ENCODE measurements around the gene FIZ1.

FIZ1 gene

DNA sequence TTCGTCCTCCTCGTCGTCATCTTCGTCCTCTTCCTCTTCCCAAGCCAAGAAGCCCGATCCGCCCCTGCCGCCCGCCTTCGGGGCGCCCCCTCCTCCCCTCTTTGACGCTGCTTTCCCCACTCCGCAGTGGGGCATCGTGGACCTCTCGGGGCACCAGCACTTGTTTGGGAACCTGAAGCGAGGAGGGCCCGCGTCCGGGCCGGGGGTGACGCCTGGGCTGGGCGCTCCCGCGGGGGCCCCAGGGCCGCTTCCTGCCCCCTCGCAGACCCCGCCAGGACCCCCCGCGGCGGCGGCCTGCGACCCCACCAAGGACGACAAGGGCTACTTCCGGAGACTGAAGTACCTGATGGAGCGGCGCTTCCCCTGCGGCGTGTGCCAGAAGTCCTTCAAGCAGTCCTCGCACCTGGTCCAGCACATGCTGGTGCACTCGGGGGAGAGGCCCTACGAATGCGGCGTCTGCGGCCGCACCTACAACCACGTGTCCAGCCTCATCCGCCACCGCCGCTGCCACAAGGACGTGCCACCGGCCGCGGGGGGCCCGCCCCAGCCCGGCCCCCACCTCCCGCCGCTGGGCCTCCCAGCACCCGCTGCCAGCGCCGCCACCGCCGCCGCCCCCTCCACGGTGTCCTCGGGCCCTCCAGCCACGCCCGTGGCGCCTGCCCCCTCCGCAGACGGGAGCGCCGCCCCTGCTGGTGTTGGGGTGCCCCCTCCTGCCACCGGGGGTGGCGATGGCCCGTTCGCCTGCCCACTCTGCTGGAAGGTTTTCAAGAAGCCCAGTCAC lies 14.8 kb upstream of the FIZ1 start:
- DNase-seq (ENCODE audit: low read depth, low spot score) = no peak
- no peak for TF ChIP-seq FOXP2 (optimal IDR thresholded peaks at IDR 0.05; ENCODE audit: control extremely low read depth, extremely low read length, insufficient read depth)
- TF ChIP-seq POLR2AphosphoS5 (IDR thresholded peaks at IDR 0.05; ENCODE audit: borderline replicate concordance, low read depth, low read length) = no peak
- no peak for TF ChIP-seq EZH2 (IDR thresholded peaks at IDR 0.05)
- H3K27ac ChIP-seq = no peak overlapping the region

GRCh38 chr19:55613396-55613795 lies 14.1 kb upstream of the FIZ1 start:
- H3K4me3 ChIP-seq = no peak overlapping the region
- TF ChIP-seq FOXP2 (optimal IDR thresholded peaks at IDR 0.05; ENCODE audit: control extremely low read depth, extremely low read length, insufficient read depth) (no peak), POLR2AphosphoS5 (IDR thresholded peaks at IDR 0.05; ENCODE audit: borderline replicate concordance, low read depth, low read length) (no peak), EZH2 (IDR thresholded peaks at IDR 0.05) (no peak)
- H3K27ac ChIP-seq = no peak overlapping the region
- DNase-seq (ENCODE audit: low read depth, low spot score) = no peak
- no peak overlapping the region for H3K9ac ChIP-seq (ENCODE audit: insufficient read length)
- H3K9me3 ChIP-seq (ENCODE audit: low read depth, low read length) = no peaks in the 10 kb centered on the region
- H3K36me3 ChIP-seq (ENCODE audit: insufficient read depth, low read length) = peaks cover 9% of the 10 kb centered on the region; the same call in 1 of the 2 replicates

More for the DNA sequence above, 14.8 kb upstream of the FIZ1 start:
- Histone ChIP-seq H3K4me3 (no peak overlapping the region), H3K9me3 (ENCODE audit: low read depth, low read length) (no peaks in the 10 kb centered on the region), H3K36me3 (ENCODE audit: insufficient read depth, low read length) (peaks cover 9% of the 10 kb centered on the region; the same call in 1 of the 2 replicates), H3K9ac (ENCODE audit: insufficient read length) (no peak overlapping the region)

- DNase-seq (ENCODE audit: low read depth, low spot score) = no peak
- H3K9ac ChIP-seq (ENCODE audit: insufficient read length) = no peak overlapping the region
- no peaks in the 10 kb centered on the region for H3K9me3 ChIP-seq (ENCODE audit: low read depth, low read length)
- no peak for TF ChIP-seq FOXP2 (optimal IDR thresholded peaks at IDR 0.05; ENCODE audit: control extremely low read depth, extremely low read length, insufficient read depth)
- TF ChIP-seq EZH2 (IDR thresholded peaks at IDR 0.05) = no peak
- TF ChIP-seq POLR2AphosphoS5 (IDR thresholded peaks at IDR 0.05; ENCODE audit: borderline replicate concordance, low read depth, low read length) = no peak
- peaks cover 9% of the 10 kb centered on the region; the same call in 1 of the 2 replicates for H3K36me3 ChIP-seq (ENCODE audit: insufficient read depth, low read length)
- H3K27ac ChIP-seq = 0 out of 2 replicates have a peak overlapping the region, but pooled peaks have one; percentile 13
- H3K4me3 ChIP-seq = no peak overlapping the region
Observed at GRCh38 chr19:55611983-55612645, 12.8 kb upstream of the FIZ1 start.

DNA sequence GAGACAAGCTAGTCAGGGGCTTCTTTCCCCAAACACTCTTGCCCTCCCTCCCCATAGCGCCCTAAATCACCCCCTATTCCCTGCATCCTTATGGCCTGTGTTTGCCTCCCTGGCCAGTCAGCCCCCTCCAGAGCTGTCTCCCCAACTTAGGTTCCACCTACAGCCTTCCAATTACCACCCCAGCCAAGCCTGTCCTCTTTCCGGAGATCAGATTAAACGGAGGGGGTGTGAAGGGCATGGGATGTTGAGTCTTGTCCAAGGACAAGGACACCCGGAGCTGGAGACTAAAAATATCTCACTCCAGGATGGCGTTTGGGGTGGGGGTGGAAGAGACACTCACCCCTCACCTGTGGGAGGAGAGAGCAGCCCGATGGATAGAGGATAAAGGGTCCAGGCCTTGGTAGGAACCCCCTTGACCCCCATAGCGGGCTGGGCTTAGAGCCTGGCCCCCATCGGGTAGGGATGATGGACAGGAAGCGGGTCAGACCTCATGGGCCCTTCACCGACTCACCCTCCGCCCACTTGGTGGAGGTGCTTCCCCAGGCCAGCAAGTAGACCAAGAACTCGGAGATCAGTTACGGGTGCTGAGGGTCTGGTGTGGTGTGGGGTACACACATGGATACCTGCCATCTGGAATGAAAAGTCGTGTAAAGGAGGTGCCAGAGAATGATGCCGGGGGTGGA lies 12.1 kb upstream of the FIZ1 start:
- DNase-seq (ENCODE audit: low read depth, low spot score) = no peak
- H3K27ac ChIP-seq = no peak overlapping the region
- H3K4me3 ChIP-seq = no peak overlapping the region
- peaks cover 6% of the 10 kb centered on the region; the same call in 1 of the 2 replicates for H3K36me3 ChIP-seq (ENCODE audit: insufficient read depth, low read length)
- no peaks in the 10 kb centered on the region for H3K9me3 ChIP-seq (ENCODE audit: low read depth, low read length)
- TF ChIP-seq FOXP2 (optimal IDR thresholded peaks at IDR 0.05; ENCODE audit: control extremely low read depth, extremely low read length, insufficient read depth) (no peak), POLR2AphosphoS5 (IDR thresholded peaks at IDR 0.05; ENCODE audit: borderline replicate concordance, low read depth, low read length) (no peak), EZH2 (IDR thresholded peaks at IDR 0.05) (no peak)
- H3K9ac ChIP-seq (ENCODE audit: insufficient read length) = no peak overlapping the region

- TF ChIP-seq POLR2AphosphoS5 (IDR thresholded peaks at IDR 0.05; ENCODE audit: borderline replicate concordance, low read depth, low read length) (no peak), FOXP2 (optimal IDR thresholded peaks at IDR 0.05; ENCODE audit: control extremely low read depth, extremely low read length, insufficient read depth) (no peak), EZH2 (IDR thresholded peaks at IDR 0.05) (no peak)
- H3K9me3 ChIP-seq (ENCODE audit: low read depth, low read length) = no peaks in the 10 kb centered on the region
- H3K9ac ChIP-seq (ENCODE audit: insufficient read length) = no peak overlapping the region
- peaks cover 4% of the 10 kb centered on the region; the same call in 1 of the 2 replicates for H3K36me3 ChIP-seq (ENCODE audit: insufficient read depth, low read length)
- no peak overlapping the region for H3K27ac ChIP-seq
- no peak for DNase-seq (ENCODE audit: low read depth, low spot score)
- no peak overlapping the region for H3K4me3 ChIP-seq
Observed at GRCh38 chr19:55609326-55609725, 10.0 kb upstream of the FIZ1 start.

DNA sequence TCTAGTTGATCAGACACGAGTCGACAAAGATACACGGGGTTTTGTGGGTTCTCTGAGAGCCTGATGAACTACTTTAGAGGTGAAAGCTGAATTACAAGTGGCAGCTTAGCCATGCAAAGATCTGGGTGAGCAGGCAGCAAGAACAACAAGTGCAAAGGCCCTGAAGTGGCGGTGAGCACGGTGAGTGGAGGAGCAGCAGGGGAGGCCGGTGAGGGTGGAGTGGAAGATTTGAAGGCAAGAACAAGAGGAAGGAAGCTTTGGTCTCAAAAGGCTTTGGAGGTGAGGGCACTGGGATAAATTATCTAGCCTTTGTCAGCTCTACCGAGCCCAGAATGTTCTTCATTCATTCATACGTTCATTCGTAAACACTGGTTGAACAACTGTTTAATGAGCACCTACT lies 7.5 kb upstream of the FIZ1 start:
- no peaks in the 10 kb centered on the region for H3K9me3 ChIP-seq (ENCODE audit: low read depth, low read length)
- no peak for DNase-seq (ENCODE audit: low read depth, low spot score)
- H3K4me3 ChIP-seq = peak overlapping the region; percentile 98
- peak overlapping the region; percentile 58; the same call in 1 of the 2 replicates for H3K27ac ChIP-seq
- H3K36me3 ChIP-seq (ENCODE audit: insufficient read depth, low read length) = peaks cover 4% of the 10 kb centered on the region; the same call in 1 of the 2 replicates
- H3K9ac ChIP-seq (ENCODE audit: insufficient read length) = peak overlapping the region; percentile 96
- TF ChIP-seq EZH2 (IDR thresholded peaks at IDR 0.05) (no peak), FOXP2 (optimal IDR thresholded peaks at IDR 0.05; ENCODE audit: control extremely low read depth, extremely low read length, insufficient read depth) (no peak), POLR2AphosphoS5 (IDR thresholded peaks at IDR 0.05; ENCODE audit: borderline replicate concordance, low read depth, low read length) (no peak)

- peak overlapping the region; percentile 96 for H3K9ac ChIP-seq (ENCODE audit: insufficient read length)
- peaks cover 4% of the 10 kb centered on the region; the same call in 1 of the 2 replicates for H3K36me3 ChIP-seq (ENCODE audit: insufficient read depth, low read length)
- no peaks in the 10 kb centered on the region for H3K9me3 ChIP-seq (ENCODE audit: low read depth, low read length)
- peak overlapping the region; percentile 98 for H3K27ac ChIP-seq
- H3K4me3 ChIP-seq = peak overlapping the region; percentile 98
- TF ChIP-seq FOXP2 (optimal IDR thresholded peaks at IDR 0.05; ENCODE audit: control extremely low read depth, extremely low read length, insufficient read depth) = no peak
- TF ChIP-seq EZH2 (IDR thresholded peaks at IDR 0.05) = no peak
- TF ChIP-seq POLR2AphosphoS5 (IDR thresholded peaks at IDR 0.05; ENCODE audit: borderline replicate concordance, low read depth, low read length) = no peak
- no peak for DNase-seq (ENCODE audit: low read depth, low spot score)
Observed at GRCh38 chr19:55606471-55606787, 7.1 kb upstream of the FIZ1 start.

Measured in SK-N-MC (cell line).